OCI-LY1 (cell line): ENCODE results near the gene EFCAB7.

Experiments
- H2AFZ ChIP-seq: fragments of 200-600 bp; sonication (generic), shearing (Covaris generic); 2 replicates; pipeline ENCODE4 v1.6.0; 2014; ENCODE audit warnings: antibody characterized with exemption, mild to moderate bottlenecking, low read length
- H3F3A ChIP-seq: fragments of 200-600 bp; sonication (generic), shearing (Covaris generic); 2 replicates; pipeline ENCODE4 v1.6.0; 2014; ENCODE audit warnings: mild to moderate bottlenecking, antibody characterized with exemption, low read length, moderate library complexity; ENCODE audit not compliant: insufficient read depth
- H3K27ac ChIP-seq: fragments of 200-600 bp; sonication (generic); 2 replicates; pipeline ENCODE4 v1.5.1; 2014; ENCODE audit warnings: low read length, mixed run types, mild to moderate bottlenecking, low read depth; ENCODE audit not compliant: poor library complexity, severe bottlenecking
- H3K27me3 ChIP-seq: fragments of 200-600 bp; sonication (generic); 2 replicates; pipeline ENCODE4 v1.6.0; 2014; ENCODE audit warnings: antibody characterized with exemption, mild to moderate bottlenecking, low read length, moderate library complexity; ENCODE audit not compliant: insufficient read depth
- H3K36me3 ChIP-seq: fragments of 200-600 bp; sonication (generic); 2 replicates; pipeline ENCODE4 v1.6.1; 2014; ENCODE audit warnings: mild to moderate bottlenecking, antibody characterized with exemption, low read length, moderate library complexity, mixed read lengths; ENCODE audit not compliant: insufficient read depth
- H3K4me1 ChIP-seq: fragments of 200-600 bp; sonication (generic); 2 replicates; pipeline ENCODE4 v1.5.1; 2014; ENCODE audit warnings: mild to moderate bottlenecking, low read length, moderate library complexity; ENCODE audit not compliant: insufficient read depth, severe bottlenecking
- H3K4me2 ChIP-seq: fragments of 200-600 bp; sonication (generic), shearing (Covaris generic); 2 replicates; pipeline ENCODE4 v1.6.1; 2014; ENCODE audit warnings: low read length
- H3K4me3 ChIP-seq: fragments of 200-600 bp; sonication (generic); 2 replicates; pipeline ENCODE4 v1.5.1; 2014; ENCODE audit warnings: low read length, low read depth, mild to moderate bottlenecking, mixed read lengths; ENCODE audit not compliant: poor library complexity, severe bottlenecking
- H3K79me2 ChIP-seq: fragments of 200-600 bp; shearing (Covaris generic); 2 replicates; pipeline ENCODE4 v1.6.1; 2016; ENCODE audit warnings: mixed run types, low read length, mixed read lengths; ENCODE audit not compliant: insufficient read depth
- H3K9ac ChIP-seq: fragments of 200-600 bp; sonication (generic), shearing (Covaris generic); 2 replicates; pipeline ENCODE4 v1.6.1; 2014; ENCODE audit warnings: mild to moderate bottlenecking, low read length, mixed read lengths
- H3K9me2 ChIP-seq: fragments of 200-600 bp; sonication (generic), shearing (Covaris generic); 2 replicates; pipeline ENCODE4 v1.6.1; 2014; ENCODE audit warnings: low read depth, mild to moderate bottlenecking, low read length, mixed read lengths
- H3K9me3 ChIP-seq: fragments of 200-600 bp; shearing (Covaris generic); 2 replicates; pipeline ENCODE4 v1.6.1; 2014; ENCODE audit warnings: low read length, mixed read lengths
- H4K20me1 ChIP-seq: fragments of 200-600 bp; sonication (generic), shearing (Covaris generic); 2 replicates; pipeline ENCODE4 v1.6.0; 2016; ENCODE audit warnings: mild to moderate bottlenecking, low read length; ENCODE audit not compliant: insufficient read depth
- EZH2 ChIP-seq: fragments of 200-600 bp; sonication (generic), shearing (Covaris generic); IDR thresholded peaks from 2 replicates; pipeline ENCODE4 v1.8.0; 2017; ENCODE audit warnings: borderline replicate concordance, mixed run types, mild to moderate bottlenecking, antibody characterized with exemption, low read length, moderate library complexity, mixed read lengths
- TF ChIP-seq, protein P1 (sequence below): fragments of 200-600 bp; sonication (generic), shearing (Covaris generic); IDR thresholded peaks from 2 replicates; pipeline ENCODE4 v1.5.1; 2017; ENCODE audit warnings: mild to moderate bottlenecking, antibody characterized with exemption, low read length, moderate library complexity, mixed read lengths

The EFCAB7 gene

DNA sequence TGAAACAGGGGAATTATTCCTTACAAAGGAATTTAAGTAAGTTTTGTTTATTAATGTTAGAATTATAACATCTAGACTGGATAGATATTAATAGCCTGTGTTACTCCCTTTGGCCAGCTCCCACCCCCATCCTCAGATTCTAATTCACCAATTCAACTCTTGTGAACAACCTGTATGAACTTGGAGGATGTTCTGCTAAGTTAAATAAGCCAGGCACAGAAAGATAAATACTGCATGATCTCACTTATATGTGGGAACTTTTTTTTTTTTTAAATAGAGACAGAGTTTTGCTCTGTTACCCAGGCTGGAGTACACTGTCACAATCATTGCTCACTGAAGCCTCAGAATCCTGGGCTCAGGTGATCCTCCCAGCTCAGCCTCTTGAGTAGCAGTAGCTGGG is 32.2 kb downstream of the EFCAB7 start:
- Histone ChIP-seq H3K4me1 (peaks cover 4% of the 10 kb centered on the region), H3K9me2 (no peaks in the 10 kb centered on the region), H4K20me1 (no peaks in the 10 kb centered on the region), H2AFZ (no peak overlapping the region), H3K4me2 (no peak overlapping the region), H3K79me2 (no peaks in the 10 kb centered on the region), H3K4me3 (no peak overlapping the region), H3K27ac (no peak overlapping the region), H3K36me3 (no peaks in the 10 kb centered on the region), H3K9me3 (no peaks in the 10 kb centered on the region), H3K9ac (no peak overlapping the region), H3F3A (no peaks in the 10 kb centered on the region), H3K27me3 (no peaks in the 10 kb centered on the region)
- no peak for TF ChIP-seq EZH2
- TF ChIP-seq, protein P1, sequence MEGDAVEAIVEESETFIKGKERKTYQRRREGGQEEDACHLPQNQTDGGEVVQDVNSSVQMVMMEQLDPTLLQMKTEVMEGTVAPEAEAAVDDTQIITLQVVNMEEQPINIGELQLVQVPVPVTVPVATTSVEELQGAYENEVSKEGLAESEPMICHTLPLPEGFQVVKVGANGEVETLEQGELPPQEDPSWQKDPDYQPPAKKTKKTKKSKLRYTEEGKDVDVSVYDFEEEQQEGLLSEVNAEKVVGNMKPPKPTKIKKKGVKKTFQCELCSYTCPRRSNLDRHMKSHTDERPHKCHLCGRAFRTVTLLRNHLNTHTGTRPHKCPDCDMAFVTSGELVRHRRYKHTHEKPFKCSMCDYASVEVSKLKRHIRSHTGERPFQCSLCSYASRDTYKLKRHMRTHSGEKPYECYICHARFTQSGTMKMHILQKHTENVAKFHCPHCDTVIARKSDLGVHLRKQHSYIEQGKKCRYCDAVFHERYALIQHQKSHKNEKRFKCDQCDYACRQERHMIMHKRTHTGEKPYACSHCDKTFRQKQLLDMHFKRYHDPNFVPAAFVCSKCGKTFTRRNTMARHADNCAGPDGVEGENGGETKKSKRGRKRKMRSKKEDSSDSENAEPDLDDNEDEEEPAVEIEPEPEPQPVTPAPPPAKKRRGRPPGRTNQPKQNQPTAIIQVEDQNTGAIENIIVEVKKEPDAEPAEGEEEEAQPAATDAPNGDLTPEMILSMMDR = no peak

DNA sequence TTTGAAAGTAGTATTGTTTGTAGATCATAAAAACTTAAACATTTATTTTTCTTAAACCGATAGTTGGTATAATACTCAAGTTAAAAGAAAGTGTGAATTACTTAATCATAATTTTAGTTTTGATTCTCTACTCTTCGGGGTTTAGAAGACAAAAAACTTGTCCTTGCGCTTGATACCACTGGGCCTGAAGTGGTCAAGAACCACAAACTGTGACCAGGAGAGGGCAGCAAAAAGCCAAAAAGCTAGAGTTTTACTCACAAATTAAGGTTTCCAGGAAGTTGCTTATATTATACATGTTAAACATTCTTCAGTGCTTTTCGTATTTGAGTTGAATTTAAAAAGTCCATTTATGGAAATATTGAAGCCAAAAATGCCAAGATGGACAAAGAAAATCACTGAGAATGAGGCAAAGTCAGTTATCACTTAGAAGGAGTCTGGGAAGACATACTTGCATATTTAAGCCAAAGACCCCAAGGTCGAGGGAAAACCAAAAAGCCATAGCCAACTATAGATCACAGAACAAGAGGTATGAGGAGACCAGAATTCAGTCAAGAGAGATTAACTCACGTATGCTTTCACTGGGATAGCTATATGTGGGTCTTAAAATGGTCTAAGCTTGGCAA is 34.2 kb downstream of the EFCAB7 start:
- Histone ChIP-seq H3K9me2 (no peaks in the 10 kb centered on the region), H3F3A (no peaks in the 10 kb centered on the region; the same call in 1 of the 2 replicates), H3K4me2 (peak overlapping the region; percentile 35; the same call in 1 of the 2 replicates), H3K36me3 (no peaks in the 10 kb centered on the region), H3K9me3 (no peaks in the 10 kb centered on the region), H3K4me3 (no peak overlapping the region), H3K4me1 (peaks cover 4% of the 10 kb centered on the region), H3K27ac (no peak overlapping the region), H2AFZ (peak overlapping the region; percentile 95), H3K27me3 (no peaks in the 10 kb centered on the region), H4K20me1 (no peaks in the 10 kb centered on the region), H3K79me2 (no peaks in the 10 kb centered on the region), H3K9ac (no peak overlapping the region)
- no peak for TF ChIP-seq EZH2
- TF ChIP-seq, protein P1 = peak; percentile 73

DNA sequence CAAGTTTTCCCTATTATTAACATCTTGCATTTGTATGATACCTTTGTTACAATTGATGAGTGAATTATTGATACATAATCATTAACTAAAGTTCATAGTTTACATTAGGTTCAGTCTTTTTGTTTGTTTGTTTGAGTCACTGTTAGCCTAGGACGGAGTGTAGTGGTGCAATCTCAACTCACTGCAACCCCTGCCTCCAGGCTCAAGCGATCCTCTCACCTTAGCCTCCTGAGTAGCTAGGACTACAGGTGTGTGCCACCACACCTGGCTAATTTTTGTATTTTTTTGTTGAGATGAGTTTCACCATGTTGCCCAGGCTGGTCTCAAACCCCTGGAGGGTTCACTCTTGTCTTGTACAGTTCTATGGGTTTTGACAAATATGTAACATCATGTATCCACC is 36.0 kb downstream of the EFCAB7 start:
- H3K27ac ChIP-seq = no peak overlapping the region
- no peaks in the 10 kb centered on the region; the same call in 1 of the 2 replicates for H3F3A ChIP-seq
- no peaks in the 10 kb centered on the region for H3K27me3 ChIP-seq
- no peaks in the 10 kb centered on the region for H3K79me2 ChIP-seq
- no peaks in the 10 kb centered on the region for H3K36me3 ChIP-seq
- H2AFZ ChIP-seq = no peak overlapping the region
- no peaks in the 10 kb centered on the region for H4K20me1 ChIP-seq
- H3K9me3 ChIP-seq = no peaks in the 10 kb centered on the region
- H3K9me2 ChIP-seq = no peaks in the 10 kb centered on the region
- H3K4me2 ChIP-seq = no peak overlapping the region
- H3K9ac ChIP-seq = no peak overlapping the region
- peaks cover 4% of the 10 kb centered on the region for H3K4me1 ChIP-seq
- H3K4me3 ChIP-seq = no peak overlapping the region
- TF ChIP-seq, protein P1 = no peak
- no peak for TF ChIP-seq EZH2
